Smooth muscle cell of the umbilical artery (primary cell): Measurements from ENCODE around the gene MT4. TPM values are rescaled to one million over a fixed set of nuclear protein-coding genes. Genes with fewer than 3 reads are reported as not detected.

ENCODE experiments used
- total RNA-seq: library from RNA; depleted of rRNA; stranded (reverse); fragments of >200 nt; gene quantifications from 2 replicates; pipeline ENCODE4 v1.2.3, GENCODE V29; 2014

The MT4 gene
- total RNA-seq, result not detected in 2 replicates

GRCh38 chr16:56564793-56565477 is at the start of gene MT4:
Gene MT4, plus strand, starts transcription at chr16:56565073. Its CDS starts 56 bp downstream, at chr16:56565129.

GRCh38 chr16:56519459-56520250 is 45.2 kb upstream of the MT4 start, which contains the start of gene BBS2:
Gene BBS2, minus strand, starts transcription at chr16:56520024. Its CDS starts 162 bp downstream, at chr16:56519862.

GRCh38 chr16:56589141-56590039 is 24.5 kb downstream of the MT4 start, which contains the start of gene MT3:
Gene MT3, plus strand, starts transcription at chr16:56589528. Its CDS starts 63 bp downstream, at chr16:56589591.

GRCh38 chr16:56608043-56608875 is 43.4 kb downstream of the MT4 start, which contains the start of gene MT2A:
Gene MT2A, plus strand, starts transcription at chr16:56608584. Its CDS starts 72 bp downstream, at chr16:56608656.

Other genes with a start within 250 kb of the MT4 start
- 191 and 249 TPM in 2 replicates for gene AMFR, start 139.5 kb upstream of the MT4 start, total RNA-seq
- gene NUDT21, start 113.7 kb upstream of the MT4 start, total RNA-seq, result 65.6 and 110 TPM in 2 replicates
- 77.8 and 197 TPM in 2 replicates for gene OGFOD1, start 113.5 kb upstream of the MT4 start, total RNA-seq
- 51.5 and 63.5 TPM in 2 replicates for gene BBS2, start 45.0 kb upstream of the MT4 start, total RNA-seq
- gene MT3, start 24.5 kb downstream of the MT4 start, total RNA-seq, result not detected in 2 replicates
- gene MT2A, start 43.5 kb downstream of the MT4 start, total RNA-seq, result 50.5 and 205 TPM in 2 replicates
- 51.1 and 79.6 TPM in 2 replicates for gene MT1E, start 60.7 kb downstream of the MT4 start, total RNA-seq
- gene MT1M, start 67.6 kb downstream of the MT4 start, total RNA-seq, result not detected in 2 replicates
- 0.88 TPM in 1 of 2 replicates, not detected in the other for gene MT1A, start 73.6 kb downstream of the MT4 start, total RNA-seq
- not detected in 2 replicates for gene MT1B, start 86.8 kb downstream of the MT4 start, total RNA-seq
- not detected in 2 replicates for gene MT1F, start 92.9 kb downstream of the MT4 start, total RNA-seq
- not detected in 2 replicates for gene MT1G, start 103.0 kb downstream of the MT4 start, total RNA-seq
- gene MT1H, start 104.7 kb downstream of the MT4 start, total RNA-seq, result not detected in 2 replicates
- gene MT1X, start 117.4 kb downstream of the MT4 start, total RNA-seq, result 9.4 and 13.4 TPM in 2 replicates
- gene NUP93, start 165.1 kb downstream of the MT4 start, total RNA-seq, result 41.3 and 79.6 TPM in 2 replicates